ENCODE measurements around the gene GALNS.
"Not testable (repeated sequence)": the region's sequence is repeated elsewhere in the genome, so short reads cannot be mapped to it uniquely, and the experiment has no call there.

The GALNS gene

GRCh38 chr16:88773812-88774291 lies 82.9 kb downstream of the GALNS start:
- H3K4me3 ChIP-seq (ENCODE audit: low read depth, low read length) = no peak overlapping the region
- TF ChIP-seq CTCF (IDR thresholded peaks at IDR 0.05; ENCODE audit: low read depth, low read length) = no peak
- DNase-seq (ENCODE audit: low read depth, low spot score) = peak; percentile 62
- in situ Hi-C loops (cut with HindIII; ENCODE audit: low sequenced_read_pairs) = no loop called here

GRCh38 chr16:88772871-88773811 lies 83.6 kb downstream of the GALNS start:
- DNase-seq (ENCODE audit: low read depth, low spot score) = peak; percentile 90
- in situ Hi-C loops (cut with HindIII; ENCODE audit: low sequenced_read_pairs) = no loop called here
- no peak for TF ChIP-seq CTCF (IDR thresholded peaks at IDR 0.05; ENCODE audit: low read depth, low read length)
- H3K4me3 ChIP-seq (ENCODE audit: low read depth, low read length) = no peak overlapping the region

GRCh38 chr16:88771781-88772180 lies 85.0 kb downstream of the GALNS start:
- DNase-seq (ENCODE audit: low read depth, low spot score); in situ Hi-C loops (cut with HindIII; ENCODE audit: low sequenced_read_pairs); H3K4me3 ChIP-seq (ENCODE audit: low read depth, low read length): not testable (repeated sequence)

- no peak for DNase-seq (ENCODE audit: low read depth, low spot score)
- TF ChIP-seq CTCF (IDR thresholded peaks at IDR 0.05; ENCODE audit: low read depth, low read length) = no peak
- in situ Hi-C loops (cut with HindIII; ENCODE audit: low sequenced_read_pairs) = no loop called here
- H3K4me3 ChIP-seq (ENCODE audit: low read depth, low read length) = no peak overlapping the region
Measured at GRCh38 chr16:88771294-88771772, 85.4 kb downstream of the GALNS start.

- no peak for TF ChIP-seq CTCF (IDR thresholded peaks at IDR 0.05; ENCODE audit: low read depth, low read length)
- H3K4me3 ChIP-seq (ENCODE audit: low read depth, low read length) = no peak overlapping the region
- peak; percentile 80 for DNase-seq (ENCODE audit: low read depth, low spot score)
- in situ Hi-C loops (cut with HindIII; ENCODE audit: low sequenced_read_pairs) = no loop called here
Measured at GRCh38 chr16:88770461-88771293, 86.1 kb downstream of the GALNS start.

GRCh38 chr16:88769617-88770460 lies 86.9 kb downstream of the GALNS start:
- no peak for TF ChIP-seq CTCF (IDR thresholded peaks at IDR 0.05; ENCODE audit: low read depth, low read length)
- DNase-seq (ENCODE audit: low read depth, low spot score) = peak; percentile 39
- no peak overlapping the region for H3K4me3 ChIP-seq (ENCODE audit: low read depth, low read length)
- in situ Hi-C loops (cut with HindIII; ENCODE audit: low sequenced_read_pairs) = no loop called here

Data from astrocyte of the spinal cord (primary cell).